GM21737 (cell line): ENCODE measurements around the gene TSPOAP1.

Source experiments
- ATAC-seq: cut with Tn5 transposase; IDR thresholded peaks from one replicate; pipeline ENCODE4 v1.9.1; 2021; ENCODE audit warnings: mild to moderate bottlenecking, moderate library complexity; ENCODE audit not compliant: unreplicated experiment

The TSPOAP1 gene

DNA sequence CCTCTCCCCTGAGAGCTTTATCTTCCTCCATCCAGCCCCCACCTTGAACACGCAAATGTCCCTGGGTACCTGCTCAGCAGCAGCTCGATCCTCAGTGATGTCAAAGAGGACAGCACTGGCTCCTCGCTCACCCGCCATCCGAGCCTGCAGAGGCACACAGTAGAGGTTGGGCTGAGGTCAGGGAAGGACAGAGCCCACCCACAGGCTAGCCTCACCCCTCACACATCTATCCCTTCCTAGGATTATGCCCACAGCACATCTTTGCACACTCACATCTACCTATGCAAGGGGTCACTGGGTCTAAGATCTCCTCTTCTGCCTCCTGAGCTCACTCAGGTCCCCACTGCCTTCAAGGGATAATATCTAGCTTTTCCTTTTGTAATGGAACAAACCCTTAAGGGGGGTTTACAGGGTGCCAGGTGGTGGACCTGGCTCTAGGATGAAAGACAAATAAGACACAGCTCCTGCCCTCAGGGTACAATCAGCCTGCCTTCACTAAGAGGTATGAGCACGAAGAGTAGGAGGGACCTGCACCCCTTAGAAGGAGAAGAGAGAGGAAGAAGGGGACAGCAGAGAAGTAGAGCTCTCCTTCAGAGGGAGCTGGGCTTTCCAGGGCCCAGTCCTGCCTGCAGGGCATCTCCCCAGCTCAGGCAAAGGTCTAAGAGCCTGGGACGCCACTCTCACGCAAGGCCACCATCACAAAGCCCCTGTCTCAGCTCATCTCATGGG, 35.0 kb upstream of the TSPOAP1 start:
- ATAC-seq = no peak

DNA sequence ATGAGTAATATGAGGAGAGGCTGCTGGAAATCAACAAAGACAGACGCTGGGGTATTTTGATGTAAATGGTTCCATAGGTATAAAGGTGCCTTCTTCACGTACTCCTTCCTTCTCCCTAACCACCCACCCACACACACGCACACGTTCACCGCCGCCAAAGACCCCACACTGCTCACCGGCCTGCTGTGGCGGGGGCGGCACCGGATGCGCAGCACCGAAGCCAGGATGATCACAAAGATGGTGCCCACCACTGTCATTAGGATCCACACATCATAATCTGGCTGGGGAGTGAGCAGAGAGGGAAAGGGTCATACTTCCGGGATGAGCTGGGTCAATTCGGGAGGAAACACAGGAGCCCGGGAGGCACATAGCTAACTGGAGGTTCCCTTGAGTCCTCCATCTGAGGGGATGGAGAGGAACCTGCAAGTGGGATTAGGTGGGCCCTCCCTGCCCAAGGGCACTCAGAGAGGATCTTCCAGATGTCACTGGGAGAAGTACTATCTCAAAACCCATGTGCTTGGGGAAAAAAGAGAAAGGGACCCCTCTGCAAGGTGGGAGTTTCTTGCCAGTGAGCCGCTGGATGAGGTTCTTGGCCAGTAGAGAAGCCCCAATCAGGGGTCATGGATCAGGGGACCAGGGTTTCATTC, 33.9 kb upstream of the TSPOAP1 start:
- no peak for ATAC-seq

DNA sequence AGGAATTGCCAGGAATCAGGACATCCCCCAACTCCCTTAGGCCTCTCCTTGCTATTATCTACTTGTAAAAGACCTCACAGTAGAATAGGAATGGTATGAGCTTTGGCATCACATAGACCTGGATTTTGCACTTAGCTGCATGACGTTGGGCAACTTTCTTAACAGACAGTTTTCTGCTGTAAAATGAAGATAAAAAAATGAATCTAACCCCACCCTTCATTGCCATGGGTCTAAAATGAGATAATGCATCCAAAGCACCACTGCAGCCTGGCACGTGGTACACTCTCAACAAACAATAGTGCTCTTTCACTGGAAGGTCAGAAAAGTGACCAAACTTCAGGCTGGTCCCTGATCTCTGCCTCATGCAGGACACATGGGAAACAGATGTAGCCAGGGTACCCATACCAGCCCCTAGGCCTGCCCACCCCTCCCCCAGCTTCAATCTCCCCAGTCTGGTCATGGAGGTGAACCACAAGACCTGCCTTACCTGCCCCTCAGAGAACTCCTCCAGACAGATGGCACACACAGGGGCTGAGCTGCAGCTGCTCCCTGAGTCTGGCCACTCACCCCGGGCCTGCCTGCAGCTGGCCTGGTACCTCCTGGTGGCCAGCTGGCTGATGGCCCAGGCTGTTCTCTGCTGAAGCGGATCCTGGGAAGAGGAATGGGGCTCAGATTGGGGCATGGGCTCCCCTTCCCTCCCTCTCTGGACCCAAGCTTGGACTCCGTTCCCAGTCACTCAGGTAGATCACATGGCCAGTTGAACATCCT, 31.9 kb upstream of the TSPOAP1 start:
- no peak for ATAC-seq

DNA sequence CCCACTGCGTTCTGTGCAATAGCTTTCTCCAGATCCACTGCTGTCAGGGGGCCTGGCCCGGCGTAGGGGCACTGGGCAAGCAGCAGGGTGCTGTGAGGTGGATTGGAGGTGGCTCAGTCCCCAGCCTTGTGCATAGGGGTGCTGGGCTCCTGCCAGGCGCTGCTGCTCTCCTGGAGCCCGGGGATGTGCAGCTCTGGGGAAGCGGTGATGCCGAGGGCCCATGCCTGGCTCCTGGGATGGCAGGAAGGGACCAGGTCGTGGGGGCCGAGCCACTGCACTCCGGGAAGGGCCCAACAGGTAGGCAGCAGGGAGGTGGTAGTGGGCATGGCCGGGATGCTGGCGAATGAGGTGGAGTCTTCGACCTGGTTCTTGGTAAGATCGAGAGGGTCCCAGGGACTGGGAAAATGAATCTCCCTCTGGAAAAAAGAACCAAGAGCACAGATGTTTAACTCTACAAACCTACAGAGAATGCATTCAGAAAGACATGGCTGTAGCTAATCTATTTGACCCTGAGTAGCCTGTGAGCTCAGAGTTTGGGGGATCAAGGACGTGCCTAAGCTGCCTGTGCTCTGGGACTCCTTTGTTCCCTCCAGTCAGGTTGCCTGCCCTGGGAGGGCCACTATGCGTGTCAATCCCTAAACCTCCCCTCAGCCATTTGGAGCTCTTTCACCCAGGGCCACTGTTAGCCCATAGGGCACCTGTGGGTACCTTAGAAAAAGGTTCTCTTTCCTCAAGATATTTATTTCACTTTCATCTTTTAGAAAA, 30.0 kb upstream of the TSPOAP1 start:
- ATAC-seq = no peak

DNA sequence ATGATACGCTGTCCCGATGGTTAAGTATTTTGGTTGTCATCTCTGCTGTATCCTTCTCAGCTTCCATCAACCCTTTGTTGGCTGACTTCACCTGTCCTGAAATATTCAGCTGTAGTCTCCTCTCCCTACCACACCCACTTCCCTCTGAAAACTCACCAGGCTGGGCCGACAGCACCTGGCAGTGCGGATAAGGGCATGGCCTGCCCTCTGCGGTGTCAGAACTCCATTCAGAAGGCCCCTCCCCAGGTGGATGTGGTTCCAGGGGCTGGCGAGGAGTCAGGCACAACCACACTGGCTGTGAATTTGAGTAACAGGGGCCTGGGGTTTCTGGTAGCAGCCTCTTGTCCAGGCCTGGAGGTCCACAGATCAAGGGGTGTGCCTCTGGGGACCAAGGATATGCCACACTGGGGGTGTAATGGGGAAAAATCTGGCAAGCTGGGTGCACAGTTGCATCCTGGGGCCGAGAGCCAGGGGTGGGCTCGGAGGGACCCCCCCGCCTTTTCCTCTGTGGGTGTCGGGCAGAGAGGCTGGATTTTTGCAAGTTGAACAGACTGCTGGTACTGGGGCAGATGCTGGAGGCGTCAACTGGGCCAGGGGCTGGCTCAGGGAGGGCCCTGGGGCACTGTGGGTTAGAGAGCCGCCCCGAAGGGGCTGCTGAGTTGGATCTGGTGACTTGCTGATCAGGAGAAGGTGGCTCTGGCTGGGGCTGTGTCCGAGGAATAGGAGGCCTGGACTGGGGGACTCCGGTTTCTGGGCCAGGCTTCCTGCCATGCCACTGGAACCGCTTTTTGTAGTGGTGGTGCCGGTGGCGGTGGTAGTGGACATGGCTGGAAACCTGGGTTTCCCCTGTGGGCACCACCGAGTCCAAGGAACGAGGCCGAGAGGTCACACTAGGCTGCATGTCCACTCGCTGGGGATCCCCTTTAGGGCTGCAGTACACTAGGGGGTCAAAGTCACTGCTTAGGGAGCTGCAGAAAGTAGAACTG, 29.0 kb upstream of the TSPOAP1 start:
- no peak for ATAC-seq

DNA sequence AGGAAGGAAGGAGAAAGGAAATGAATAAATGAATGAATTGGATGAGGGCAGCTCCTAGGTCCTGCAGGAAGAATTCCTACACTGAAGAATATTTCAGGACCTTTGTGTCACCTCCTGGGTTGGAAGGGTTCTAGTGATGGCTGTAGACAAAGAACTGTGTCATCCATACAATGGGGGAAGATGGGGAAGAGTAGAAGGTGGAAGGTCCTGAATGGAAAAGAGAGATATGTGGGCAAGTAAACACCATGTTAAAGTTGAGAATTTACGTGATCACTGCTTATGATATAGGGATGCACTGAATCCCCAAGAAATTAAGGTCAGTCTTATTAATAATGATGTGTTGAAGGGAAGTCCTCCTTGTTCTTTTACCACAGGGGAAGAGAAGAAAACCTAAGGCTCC, 27.6 kb upstream of the TSPOAP1 start:
- ATAC-seq = no peak

DNA sequence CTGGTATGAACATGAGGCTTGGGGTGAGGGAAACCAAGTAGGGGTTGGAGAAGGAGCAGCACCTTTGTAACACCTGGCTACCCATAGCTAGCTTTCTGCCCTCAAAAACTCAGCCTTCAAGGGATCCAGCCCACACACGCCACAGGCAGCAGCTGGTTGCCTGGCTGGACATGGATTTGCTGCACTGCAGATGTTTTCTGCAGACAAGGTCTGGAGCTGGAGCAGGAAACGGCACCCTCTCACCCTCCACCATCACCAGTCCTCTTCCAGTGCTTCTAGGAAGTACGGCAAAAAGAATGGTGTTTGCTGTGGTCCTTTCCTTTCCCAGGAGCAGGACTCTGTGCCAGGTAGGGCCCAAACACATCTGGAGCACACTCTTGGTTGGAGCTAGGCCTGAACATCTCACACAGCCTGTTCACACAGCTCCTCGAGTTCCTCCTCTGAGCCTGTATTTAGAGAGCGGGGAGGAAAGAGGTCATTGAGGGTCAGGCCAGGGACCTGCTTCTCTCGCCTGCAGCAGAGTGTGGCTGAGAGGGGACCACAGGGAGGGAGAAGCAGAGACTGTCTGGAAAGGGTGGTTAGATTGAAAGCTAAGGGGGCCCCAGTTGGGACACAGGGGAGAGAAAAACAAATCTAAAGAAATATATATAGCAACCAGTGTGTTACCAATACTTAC, 26.1 kb upstream of the TSPOAP1 start:
- no peak for ATAC-seq

DNA sequence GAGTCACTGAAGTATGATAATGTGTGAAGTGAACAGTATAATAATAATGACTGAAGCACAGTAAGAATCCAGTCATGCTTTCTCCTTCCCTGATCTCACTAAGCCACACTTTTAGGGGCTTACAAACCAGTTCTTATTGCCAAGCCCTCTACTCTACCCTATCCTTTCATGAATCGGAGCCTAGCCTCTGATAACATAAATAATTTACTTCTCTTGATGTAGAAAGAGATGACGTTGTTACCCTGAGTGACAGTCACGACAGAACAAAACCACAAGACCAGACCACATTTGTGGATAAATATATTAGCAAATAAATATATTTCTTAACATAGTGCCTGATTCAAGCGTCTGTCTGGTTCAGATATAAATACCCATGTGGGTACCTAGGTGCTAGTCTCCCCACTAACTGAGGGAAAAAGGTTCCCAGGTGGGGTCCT, 24.8 kb upstream of the TSPOAP1 start:
- ATAC-seq = no peak

DNA sequence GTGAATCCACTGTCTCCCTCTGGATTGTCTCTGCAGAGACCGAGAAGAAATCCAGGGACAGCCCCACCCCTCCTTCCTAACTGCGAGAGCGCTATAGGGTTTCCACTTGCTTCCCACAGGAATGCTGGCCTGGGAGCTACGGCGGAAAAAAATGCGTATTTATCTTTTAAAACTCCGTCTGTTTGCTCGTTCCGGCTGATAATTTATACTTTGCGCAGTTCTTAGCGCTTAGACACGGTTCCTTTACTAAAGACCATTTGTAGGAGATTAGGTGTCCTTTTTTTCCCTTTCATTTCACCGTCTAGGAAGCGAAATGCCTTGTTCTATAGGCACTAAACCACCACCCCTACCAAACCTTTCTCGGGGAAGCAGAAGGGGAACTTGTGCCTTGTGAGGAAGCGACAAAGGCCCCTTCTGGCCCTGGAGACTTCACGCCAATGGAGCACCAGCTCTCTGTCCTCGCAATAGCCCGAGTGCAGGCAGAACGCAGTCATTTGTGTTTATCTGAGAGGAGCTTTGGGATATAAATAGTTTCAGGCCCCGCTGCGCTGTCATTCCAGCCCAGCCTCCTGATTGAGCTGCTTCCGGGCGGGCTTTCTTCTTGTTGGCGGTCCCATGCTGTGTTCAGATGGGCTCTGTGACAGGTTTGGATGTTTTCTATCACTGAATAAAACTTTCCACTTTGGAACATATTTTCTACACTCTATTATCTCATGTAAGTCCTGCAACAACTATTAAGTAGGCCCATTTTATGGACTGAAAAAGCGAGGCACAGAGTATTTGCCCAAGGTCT, 24.2 kb upstream of the TSPOAP1 start:
- ATAC-seq = no peak

DNA sequence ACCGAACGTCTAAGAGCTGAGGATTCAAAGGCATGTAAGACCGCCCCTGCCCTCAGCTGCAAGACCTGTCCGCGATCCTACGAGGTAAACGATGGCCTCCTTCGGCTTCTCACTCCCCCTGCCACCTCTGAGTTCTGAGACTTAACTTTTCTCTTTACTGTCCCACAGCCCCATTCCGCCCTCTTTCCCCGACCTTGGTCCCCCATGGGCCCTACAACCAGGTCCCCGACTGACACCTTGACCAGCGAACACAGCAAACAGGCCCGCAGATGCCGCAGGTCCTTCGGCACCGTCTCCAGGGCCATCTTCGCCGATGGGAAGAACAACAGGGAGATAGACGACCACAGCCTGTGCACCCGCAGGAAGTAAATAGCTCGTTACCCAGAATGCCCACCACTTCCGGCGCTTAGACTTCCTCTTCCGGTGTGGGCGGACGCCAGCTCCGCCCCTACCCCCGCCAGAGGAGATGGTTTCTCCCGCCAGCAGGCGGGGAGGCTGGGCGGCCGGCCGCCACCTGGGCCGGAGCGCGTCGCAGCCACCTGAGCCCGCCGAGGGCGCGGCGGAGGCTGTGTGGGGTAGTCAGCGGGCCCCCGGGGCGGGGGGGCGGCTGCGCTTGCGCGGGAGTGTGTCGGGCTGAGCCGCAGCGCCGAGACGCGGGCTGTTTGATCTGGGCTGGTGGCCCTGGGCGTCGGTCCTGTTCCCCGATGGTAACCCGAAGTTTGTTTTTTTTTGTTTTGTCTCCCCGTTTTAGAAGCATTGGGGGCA, 23.4 kb upstream of the TSPOAP1 start, which contains the start of gene SUPT4H1:
Gene SUPT4H1 (minus strand): TSS at position 371 of the 765 bp plus-strand sequence. CDS start 66 bp downstream, at position 305.
- peak; percentile 81 for ATAC-seq

DNA sequence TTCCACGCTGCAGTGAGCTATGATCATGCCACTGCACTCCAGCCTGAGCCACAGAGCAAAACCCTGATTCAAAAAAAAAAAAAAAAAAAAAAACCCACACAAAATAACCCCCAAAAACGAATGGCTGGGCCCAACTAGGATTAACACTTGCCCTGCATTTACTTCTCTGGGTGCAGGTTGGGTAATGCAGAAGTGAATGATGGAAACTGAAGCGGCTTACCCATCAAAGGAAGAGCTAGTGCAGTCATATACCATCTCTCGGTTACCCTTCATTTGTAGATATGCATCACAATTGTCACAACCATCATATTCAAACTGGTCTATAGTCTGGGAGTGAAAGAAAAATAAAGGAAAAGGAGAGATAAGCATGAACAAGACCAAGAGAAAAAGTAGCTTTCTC, 22.6 kb upstream of the TSPOAP1 start:
- no peak for ATAC-seq

DNA sequence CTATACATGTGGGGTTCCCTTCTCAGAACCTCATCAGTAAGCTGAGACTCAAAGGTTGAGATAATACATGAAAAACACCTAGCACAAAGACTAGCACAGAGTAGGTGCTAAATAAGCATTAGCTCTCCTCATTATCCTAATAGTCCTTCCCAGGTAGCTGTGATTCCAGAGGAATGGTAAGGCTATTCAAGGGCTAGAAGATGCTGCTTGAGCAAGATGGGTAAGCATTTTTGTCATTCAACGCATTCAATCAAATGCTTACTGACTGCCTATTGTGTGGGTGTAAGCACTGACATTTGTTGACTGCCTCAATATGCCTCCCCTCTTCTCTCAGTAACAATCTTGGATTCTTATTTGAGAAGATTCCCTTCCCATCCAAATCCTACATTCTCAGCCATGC, 19.4 kb upstream of the TSPOAP1 start:
- no peak for ATAC-seq

DNA sequence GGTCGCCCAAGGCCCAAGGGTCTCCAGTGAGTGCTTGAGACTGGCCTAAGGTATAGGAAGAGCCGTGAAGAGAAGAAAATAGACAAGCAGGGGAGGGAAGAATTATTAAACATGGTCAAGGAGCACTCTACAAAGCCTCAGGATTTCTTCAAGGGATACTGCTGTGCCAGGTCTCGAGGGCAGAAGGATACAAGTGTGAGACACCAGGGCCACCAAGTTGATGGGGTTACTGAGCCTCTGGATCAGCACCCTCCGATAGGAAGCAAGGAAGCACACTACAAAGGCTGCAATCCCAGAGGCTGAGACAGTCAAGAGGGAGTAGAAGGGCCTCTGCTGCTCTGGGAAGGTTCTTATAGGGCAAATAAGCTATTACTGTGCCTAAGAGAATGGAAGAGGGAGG, 16.9 kb upstream of the TSPOAP1 start:
- ATAC-seq = no peak

DNA sequence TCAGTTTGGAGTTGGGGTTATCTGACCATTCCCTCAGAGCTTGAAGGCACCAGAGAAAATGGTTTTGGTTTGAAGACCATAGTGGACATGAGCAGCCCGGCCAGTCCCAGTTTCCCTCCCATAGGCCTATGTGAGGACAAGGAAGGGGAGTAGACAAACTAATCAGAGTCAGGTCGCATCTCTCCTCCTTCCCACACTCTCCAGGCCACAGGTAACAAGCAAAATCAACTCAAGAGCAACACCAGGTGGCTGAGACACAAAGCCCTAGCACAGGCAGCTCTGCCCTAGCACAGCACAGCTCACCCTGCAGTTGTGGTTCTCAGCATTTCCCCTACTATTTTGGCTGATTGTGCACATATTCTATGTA, 16.2 kb upstream of the TSPOAP1 start:
- ATAC-seq = peak; percentile 36

DNA sequence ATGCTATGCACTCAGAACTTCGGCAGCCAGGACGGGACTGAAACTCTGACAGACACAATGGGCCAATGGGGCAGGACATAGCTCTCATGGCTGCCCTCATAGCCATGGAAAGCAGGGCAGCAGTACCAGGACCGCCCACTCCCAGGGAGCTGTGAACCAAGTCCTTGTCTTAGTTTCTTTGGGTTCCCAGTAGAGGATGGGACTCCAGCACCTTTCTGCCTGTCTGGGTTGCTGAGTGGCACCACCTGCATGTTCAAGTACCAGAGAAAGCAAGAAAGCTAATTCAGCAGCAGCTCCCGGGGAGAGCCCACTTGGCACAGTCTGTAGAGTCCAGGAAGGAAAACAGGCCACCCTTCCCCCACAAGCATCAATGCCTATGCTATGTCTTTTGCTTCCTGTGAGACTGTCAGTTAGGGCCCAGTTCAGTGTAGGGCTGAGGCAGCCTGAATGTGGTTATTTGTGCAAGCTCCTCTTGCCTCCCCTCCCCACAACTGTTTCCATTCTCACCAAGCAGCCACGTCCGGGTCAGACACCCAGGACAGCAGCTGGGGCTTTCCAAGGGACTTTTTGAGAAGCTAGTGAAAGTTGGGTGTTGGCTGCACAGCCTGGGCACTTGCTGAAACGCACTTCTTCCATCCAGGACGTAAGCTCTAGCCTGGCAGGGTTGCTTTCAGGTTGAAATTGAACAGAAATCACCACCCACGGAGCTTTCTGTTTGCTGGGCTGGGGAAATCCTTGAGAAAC, 15.6 kb upstream of the TSPOAP1 start:
- ATAC-seq = peak; percentile 73

DNA sequence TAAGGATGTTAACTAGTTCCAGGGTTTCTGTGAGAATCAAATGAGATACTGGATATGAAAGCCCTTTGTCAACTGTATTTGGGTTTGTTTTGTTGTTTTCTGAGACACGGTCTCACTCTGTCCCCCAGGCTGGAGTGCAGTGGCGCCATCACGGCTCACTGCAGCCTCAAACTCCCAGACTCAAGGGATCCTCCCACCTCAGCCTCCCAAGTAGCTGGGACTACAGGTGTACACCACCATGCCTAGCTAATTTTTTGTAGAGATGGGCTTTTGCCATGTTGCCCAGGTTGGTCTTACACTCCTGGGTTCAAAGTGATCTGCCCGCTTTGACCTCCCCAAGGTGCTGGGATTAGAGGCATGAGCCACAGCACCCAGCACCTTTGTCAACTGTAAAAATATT, 14.5 kb upstream of the TSPOAP1 start:
- ATAC-seq = no peak

DNA sequence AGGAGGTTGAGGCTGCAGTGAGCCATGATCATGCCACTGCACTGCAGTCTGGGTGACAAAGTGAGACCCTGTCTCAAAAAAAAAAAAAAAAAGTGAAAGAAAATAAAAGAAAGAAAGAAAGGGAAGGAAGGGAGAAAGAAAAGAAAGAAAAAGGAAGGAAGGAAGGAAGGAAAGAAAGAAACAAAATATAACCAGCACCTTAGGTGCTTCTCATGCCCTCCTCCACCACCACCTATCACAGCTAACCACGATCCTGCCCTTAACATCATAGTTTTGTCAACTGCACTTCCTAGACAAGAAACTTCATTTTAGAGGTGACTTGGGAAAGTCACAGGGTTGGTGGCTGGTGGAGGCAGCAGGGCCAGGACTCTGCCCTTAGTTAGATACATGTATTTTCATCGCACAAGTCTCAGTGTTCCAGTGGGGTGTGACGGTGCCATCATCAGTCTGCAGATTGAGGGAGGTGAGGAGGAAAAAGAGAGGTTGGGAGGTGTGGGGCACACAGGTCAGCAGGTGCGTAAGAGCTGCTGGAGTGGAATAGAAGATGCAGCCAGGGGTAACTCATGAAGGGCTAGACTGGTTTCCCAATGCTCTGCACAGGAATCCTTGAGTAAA, 13.4 kb upstream of the TSPOAP1 start:
- ATAC-seq = no peak
